Glomerular endothelial cell (primary cell): ENCODE results near the gene STIM2. TPM values are rescaled to one million over a fixed set of nuclear protein-coding genes. Genes with fewer than 3 reads are reported as not detected.

ENCODE experiments used
- DNase-seq: peaks from one replicate; pipeline ENCODE4 v3.0.0-alpha.2; 2011; ENCODE audit warnings: low read depth, low spot score; ENCODE audit errors: extremely low read depth
- total RNA-seq: library from RNA; depleted of rRNA; stranded (reverse); fragments of >200 nt; gene quantifications from 2 replicates; pipeline ENCODE4 v1.2.3, GENCODE V29; 2015

Gene STIM2
- total RNA-seq, 1 donor from 2014 or later, result 12.2 TPM

- no peak for DNase-seq
Observed at GRCh38 chr4:26996745-26997144, 136.1 kb downstream of the STIM2 start.

- DNase-seq, result no peak
Observed at GRCh38 chr4:26999689-27000088, 139.0 kb downstream of the STIM2 start.

DNA sequence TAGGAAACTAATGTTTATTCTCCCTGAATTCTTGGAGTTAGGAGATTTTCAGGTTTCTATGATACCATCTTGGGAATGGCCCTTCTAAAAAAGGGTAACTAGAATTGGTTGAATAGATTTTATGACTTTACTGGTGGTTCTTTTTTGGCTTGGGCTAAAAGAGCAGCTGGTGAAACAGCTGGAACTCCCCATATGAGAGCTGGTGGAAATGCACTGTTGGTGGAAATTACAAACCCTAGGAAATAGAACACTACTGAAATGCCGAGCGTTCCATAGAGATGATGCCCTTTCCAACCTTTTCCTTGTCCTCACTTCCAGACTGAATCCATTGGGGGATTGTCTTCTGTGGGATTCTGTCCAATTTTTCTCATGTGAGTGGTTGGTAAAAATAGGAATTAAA, 139.5 kb downstream of the STIM2 start:
- no peak for DNase-seq

- DNase-seq, result no peak
Observed at GRCh38 chr4:27000820-27001219, 140.2 kb downstream of the STIM2 start.

DNA sequence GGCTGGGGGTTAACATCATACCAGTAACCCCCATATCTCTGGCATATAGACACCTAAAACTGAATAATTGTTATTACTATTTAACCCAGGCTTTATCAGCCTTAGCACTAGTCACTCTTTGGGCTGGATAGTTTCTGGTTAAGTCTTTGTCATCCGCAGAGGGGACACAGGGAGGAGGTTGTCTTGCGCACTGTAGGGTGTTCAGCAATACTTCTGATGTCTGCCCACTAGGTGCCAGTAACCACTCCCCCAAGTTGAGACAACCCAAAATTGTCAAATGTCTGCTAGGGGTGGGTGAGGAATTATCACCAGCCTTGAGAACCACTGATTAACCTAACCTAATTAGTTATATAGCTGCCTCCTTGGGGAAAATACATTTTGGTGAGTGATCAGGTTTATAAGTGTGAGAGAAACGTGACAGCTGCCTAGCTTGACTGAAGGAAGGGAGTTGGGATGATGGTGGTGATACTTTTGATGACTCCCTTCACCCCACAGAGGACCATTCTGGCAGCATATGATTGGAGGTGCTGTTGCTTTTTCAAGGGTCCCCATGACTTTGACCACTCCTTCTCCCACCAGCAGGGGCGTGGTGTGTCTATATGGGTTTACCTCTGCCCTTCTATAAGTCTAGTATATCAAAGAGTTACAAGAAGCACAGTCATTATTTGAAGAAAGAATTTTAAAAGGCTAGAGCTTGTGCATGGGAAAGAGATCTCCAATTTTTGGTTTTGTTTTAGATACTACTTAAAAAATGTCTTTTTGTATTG, 140.9 kb downstream of the STIM2 start:
- DNase-seq, result no peak

- DNase-seq, result no peak
Observed at GRCh38 chr4:27003642-27004113, 143.0 kb downstream of the STIM2 start.

- peak; percentile 44 for DNase-seq
Observed at GRCh38 chr4:27005501-27005900, 144.9 kb downstream of the STIM2 start.

- no peak for DNase-seq
Observed at GRCh38 chr4:27005905-27006590, 145.4 kb downstream of the STIM2 start.

GRCh38 chr4:27006646-27007045, 146.0 kb downstream of the STIM2 start:
- DNase-seq, result no peak

DNA sequence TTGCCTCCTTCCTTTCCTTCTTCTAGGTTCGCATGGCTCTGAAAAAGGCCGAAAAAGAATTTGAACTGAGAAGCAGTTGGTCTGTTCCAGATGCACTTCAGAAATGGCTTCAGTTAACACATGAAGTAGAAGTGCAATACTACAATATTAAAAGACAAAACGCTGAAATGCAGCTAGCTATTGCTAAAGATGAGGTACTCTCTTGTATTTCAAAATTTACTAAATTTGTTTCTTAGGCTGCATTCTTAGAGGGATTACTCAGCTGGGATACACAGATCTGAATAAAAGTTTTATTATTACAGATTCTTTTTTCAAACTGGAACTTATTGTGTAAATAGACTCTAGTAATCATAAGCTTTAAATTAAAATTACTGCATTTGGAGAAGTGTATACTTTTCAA, 146.9 kb downstream of the STIM2 start:
- DNase-seq, result no peak

DNA sequence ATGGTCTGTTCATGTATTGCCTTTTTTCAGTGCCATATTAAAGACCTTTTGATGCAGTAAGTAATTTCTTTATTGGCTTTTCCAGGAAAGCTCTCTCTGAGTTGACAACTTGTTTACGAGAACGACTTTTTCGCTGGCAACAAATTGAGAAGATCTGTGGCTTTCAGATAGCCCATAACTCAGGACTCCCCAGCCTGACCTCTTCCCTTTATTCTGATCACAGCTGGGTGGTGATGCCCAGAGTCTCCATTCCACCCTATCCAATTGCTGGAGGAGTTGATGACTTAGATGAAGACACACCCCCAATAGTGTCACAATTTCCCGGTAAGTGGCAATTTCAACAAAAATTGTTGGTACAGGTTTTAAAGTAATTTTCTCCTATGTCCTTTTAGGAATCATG, 148.0 kb downstream of the STIM2 start:
- DNase-seq, result no peak

DNA sequence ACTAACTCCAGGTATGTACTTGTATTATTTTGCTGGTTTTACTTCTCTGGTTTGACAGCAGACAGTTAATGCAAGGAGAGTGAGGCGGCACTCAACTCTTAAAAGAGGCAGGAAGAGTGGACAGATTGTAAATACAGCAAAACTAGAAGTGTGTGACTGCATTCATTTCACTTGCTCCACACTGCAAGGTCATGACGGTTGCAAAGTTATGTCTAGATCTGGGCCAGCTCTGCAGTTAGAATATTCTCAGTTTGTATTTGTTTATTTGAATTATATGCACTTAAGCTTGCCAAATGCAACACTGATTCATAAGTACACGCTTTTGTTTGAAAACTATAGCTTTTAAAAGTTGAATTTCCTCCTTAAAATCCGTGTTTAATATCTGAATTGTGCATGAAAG, 148.9 kb downstream of the STIM2 start:
- no peak for DNase-seq

GRCh38 chr4:27010334-27010940, 149.8 kb downstream of the STIM2 start:
- peak; percentile 23 for DNase-seq

GRCh38 chr4:27011401-27011800, 150.8 kb downstream of the STIM2 start:
- no peak for DNase-seq

DNA sequence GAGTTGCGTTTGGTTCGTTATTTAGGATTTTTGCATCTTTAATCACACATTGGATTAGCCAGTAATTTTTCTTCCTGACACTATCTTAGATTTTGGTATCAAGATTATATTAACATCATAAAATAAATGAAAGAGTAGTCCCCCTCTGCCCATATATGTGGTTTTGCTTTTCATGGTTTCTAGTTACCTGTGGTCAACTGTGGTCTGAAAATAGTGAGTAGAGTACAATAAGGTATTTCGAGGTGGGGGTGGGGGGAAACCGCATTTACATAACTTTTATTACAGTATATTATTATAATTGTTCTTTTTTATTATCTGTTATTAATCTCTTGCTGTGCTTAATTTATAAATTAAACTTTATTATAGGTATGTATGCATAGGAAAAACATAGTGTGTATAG, 152.4 kb downstream of the STIM2 start:
- DNase-seq, result no peak

- DNase-seq, result no peak
Observed at GRCh38 chr4:27016551-27016950, 155.9 kb downstream of the STIM2 start.

- no peak for DNase-seq
Observed at GRCh38 chr4:27017623-27018022, 157.0 kb downstream of the STIM2 start.

DNA sequence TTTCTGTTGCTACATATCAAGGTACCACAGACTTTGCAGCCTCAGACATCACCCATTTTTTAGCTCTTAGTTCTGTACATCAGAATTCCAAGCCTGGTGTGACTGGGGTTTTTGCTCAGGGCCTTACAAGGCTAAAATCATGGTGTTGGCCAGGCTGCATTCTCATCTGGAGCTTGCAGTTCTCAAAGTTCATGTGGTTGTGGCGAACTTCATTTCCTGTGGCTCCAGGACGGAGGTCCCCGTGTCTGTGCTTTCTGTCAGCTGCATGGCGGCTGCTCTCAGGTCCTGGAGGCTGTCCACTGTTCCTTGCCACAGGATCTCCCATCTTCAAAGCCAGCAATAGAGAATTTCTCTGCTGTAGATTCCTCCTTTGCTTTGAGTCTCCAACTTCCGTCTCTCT, 157.4 kb downstream of the STIM2 start:
- DNase-seq, result no peak

- no peak for DNase-seq
Observed at GRCh38 chr4:27018910-27019309, 158.3 kb downstream of the STIM2 start.

GRCh38 chr4:27019766-27020165, 159.1 kb downstream of the STIM2 start:
- DNase-seq, result no peak

- DNase-seq, result no peak
Observed at GRCh38 chr4:27020203-27020602, 159.6 kb downstream of the STIM2 start.

DNA sequence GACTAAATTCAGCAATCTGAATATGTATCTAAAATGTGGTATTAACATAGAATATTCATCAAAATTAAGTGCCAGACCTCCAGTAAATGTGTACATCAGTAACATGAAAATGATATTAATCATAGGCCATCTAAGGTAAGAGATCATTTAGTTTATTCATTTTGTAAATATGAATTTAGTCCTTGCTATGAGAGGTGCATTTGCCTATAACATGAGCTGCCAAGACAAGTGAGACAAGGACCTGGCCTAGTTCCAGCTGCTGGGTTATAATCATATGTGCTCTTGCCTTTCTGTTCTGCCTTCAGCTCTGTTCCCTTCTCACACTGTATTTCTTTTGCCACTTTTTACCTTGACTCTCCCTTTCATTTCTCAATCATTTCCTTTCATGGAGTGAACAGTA, 160.0 kb downstream of the STIM2 start:
- no peak for DNase-seq
